Mesendoderm (in vitro differentiated cells): ENCODE measurements around the gene ACOT7.

ENCODE experiments used
- DNase-seq: peaks from one replicate; pipeline ENCODE4 v3.0.0; 2013
- H2AK5ac ChIP-seq: 2 replicates; pipeline ENCODE4 v1.6.1; 2013; ENCODE audit warnings: low read length, inconsistent platforms
- H2BK120ac ChIP-seq: 2 replicates; pipeline ENCODE4 v1.6.1; 2013; ENCODE audit warnings: low read depth, mild to moderate bottlenecking, low read length, moderate library complexity, mixed read lengths
- H2BK15ac ChIP-seq: replicated peaks from 2 replicates; pipeline ENCODE4 v1.6.1; 2013; ENCODE audit warnings: low read depth, mild to moderate bottlenecking, moderate library complexity
- H2BK5ac ChIP-seq: 2 replicates; pipeline ENCODE4 v1.6.1; 2013; ENCODE audit warnings: low read length, inconsistent platforms
- H3K18ac ChIP-seq: 2 replicates; pipeline ENCODE4 v1.6.1; 2013; ENCODE audit warnings: mild to moderate bottlenecking, low read length, mixed read lengths
- H3K23ac ChIP-seq: one replicate; pipeline ENCODE4 v1.6.1; 2013; ENCODE audit warnings: low read length
- H3K27ac ChIP-seq: 2 replicates; pipeline ENCODE4 v1.5.1; 2013; ENCODE audit warnings: low read depth, mild to moderate bottlenecking, inconsistent platforms, low read length, moderate library complexity
- H3K27me3 ChIP-seq: 2 replicates; pipeline ENCODE4 v1.6.1; 2013; ENCODE audit warnings: low read length, control low read depth, mild to moderate bottlenecking, inconsistent platforms; ENCODE audit not compliant: insufficient read depth, poor library complexity
- H3K36me3 ChIP-seq: 2 replicates; pipeline ENCODE4 v1.6.1; 2013; ENCODE audit warnings: low read length, inconsistent platforms; ENCODE audit not compliant: control insufficient read depth, insufficient read depth
- H3K4ac ChIP-seq: one replicate; pipeline ENCODE4 v1.6.1; 2013; ENCODE audit warnings: low read depth, mild to moderate bottlenecking, low read length, moderate library complexity
- H3K4me1 ChIP-seq: 2 replicates; pipeline ENCODE4 v1.6.1; 2013; ENCODE audit warnings: low read depth, low read length, inconsistent platforms; ENCODE audit not compliant: control insufficient read depth
- H3K4me2 ChIP-seq: 2 replicates; pipeline ENCODE4 v1.6.1; 2013; ENCODE audit warnings: low read length
- H3K4me3 ChIP-seq: 2 replicates; pipeline ENCODE4 v1.5.1; 2013; ENCODE audit warnings: mild to moderate bottlenecking, low read length
- H3K56ac ChIP-seq: one replicate; pipeline ENCODE4 v1.6.1; 2013; ENCODE audit warnings: low read length
- H3K79me1 ChIP-seq: 2 replicates; pipeline ENCODE4 v1.6.1; 2013; ENCODE audit warnings: low read length, inconsistent platforms
- H3K79me2 ChIP-seq: 2 replicates; pipeline ENCODE4 v1.6.1; 2013; ENCODE audit warnings: mild to moderate bottlenecking, low read length; ENCODE audit not compliant: control insufficient read depth, insufficient read depth
- H3K9ac ChIP-seq: 2 replicates; pipeline ENCODE4 v1.6.1; 2013; ENCODE audit warnings: low read length, inconsistent platforms
- H4K5ac ChIP-seq: one replicate; pipeline ENCODE4 v1.6.1; 2013; ENCODE audit warnings: low read length
- H4K8ac ChIP-seq: one replicate; pipeline ENCODE4 v1.6.1; 2013; ENCODE audit warnings: low read depth, mild to moderate bottlenecking, control low read depth, low read length, moderate library complexity
- WGBS: extraction: QIAGEN DNeasy Blood & Tissue Kit; methylation state at CpG from one replicate; pipeline ENCODE4 v1.1.7; 2013; ENCODE audit warnings: low lambda C conversion rate, missing lambda C conversion rate; ENCODE audit not compliant: insufficient coverage; ENCODE audit errors: extremely low coverage; 5-methylcytosine and 5-hydroxymethylcytosine counted together

ACOT7 gene

GRCh38 chr1:6267686-6268322 is 125.8 kb downstream of the ACOT7 start:
- H4K5ac ChIP-seq: no peak overlapping the region
- no peaks in the 10 kb centered on the region for H3K79me2 ChIP-seq
- no peaks in the 10 kb centered on the region for H3K4me1 ChIP-seq
- no peak overlapping the region for H3K23ac ChIP-seq
- no peak overlapping the region for H3K18ac ChIP-seq
- H3K4me2 ChIP-seq: no peak overlapping the region
- H3K9ac ChIP-seq: no peak overlapping the region
- no peak for DNase-seq
- WGBS: no CpG with 5 or more reads among the region's 12 CpGs
- H2AK5ac ChIP-seq: no peak overlapping the region
- no peak overlapping the region for H2BK15ac ChIP-seq
- no peaks in the 10 kb centered on the region for H3K79me1 ChIP-seq
- H3K4ac ChIP-seq: no peak overlapping the region
- no peaks in the 10 kb centered on the region for H3K27me3 ChIP-seq
- no peak overlapping the region for H4K8ac ChIP-seq
- no peak overlapping the region for H3K27ac ChIP-seq
- no peak overlapping the region for H3K4me3 ChIP-seq
- H2BK5ac ChIP-seq: no peak overlapping the region
- no peaks in the 10 kb centered on the region for H3K36me3 ChIP-seq
- H3K56ac ChIP-seq: no peak overlapping the region
- no peak overlapping the region for H2BK120ac ChIP-seq

DNA sequence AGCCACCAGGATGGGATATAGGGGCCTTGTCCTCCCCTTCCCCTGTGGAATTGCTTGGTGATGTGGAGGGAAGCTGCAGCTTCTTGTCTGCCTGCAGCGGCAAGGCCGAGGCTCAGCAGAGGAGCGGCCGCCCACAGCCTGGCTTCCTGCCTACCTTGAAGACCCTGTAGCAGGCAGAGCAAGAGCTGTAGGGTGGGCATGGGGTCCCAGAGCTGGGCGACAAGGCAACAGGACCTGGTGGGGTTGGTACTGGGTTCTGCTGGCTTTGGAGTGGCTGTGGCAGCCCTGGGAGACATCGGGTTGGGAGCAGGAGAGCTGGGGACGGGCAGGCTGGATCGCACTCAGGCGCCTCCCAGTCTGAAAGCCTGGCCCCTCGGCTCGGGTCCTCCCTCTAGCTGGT is 126.9 kb downstream of the ACOT7 start:
- Histone ChIP-seq H2AK5ac (no peak overlapping the region), H3K4me1 (no peaks in the 10 kb centered on the region), H3K4me3 (no peak overlapping the region), H3K56ac (no peak overlapping the region), H2BK120ac (no peak overlapping the region), H3K79me2 (no peaks in the 10 kb centered on the region), H3K4me2 (no peak overlapping the region), H3K9ac (no peak overlapping the region), H4K5ac (no peak overlapping the region), H3K27me3 (no peaks in the 10 kb centered on the region), H3K36me3 (no peaks in the 10 kb centered on the region), H4K8ac (no peak overlapping the region), H3K4ac (no peak overlapping the region), H2BK5ac (no peak overlapping the region), H3K18ac (no peak overlapping the region), H2BK15ac (no peak overlapping the region), H3K23ac (no peak overlapping the region), H3K79me1 (no peaks in the 10 kb centered on the region), H3K27ac (no peak overlapping the region)
- WGBS: no CpG with 5 or more reads among the region's 11 CpGs
- no peak for DNase-seq

DNA sequence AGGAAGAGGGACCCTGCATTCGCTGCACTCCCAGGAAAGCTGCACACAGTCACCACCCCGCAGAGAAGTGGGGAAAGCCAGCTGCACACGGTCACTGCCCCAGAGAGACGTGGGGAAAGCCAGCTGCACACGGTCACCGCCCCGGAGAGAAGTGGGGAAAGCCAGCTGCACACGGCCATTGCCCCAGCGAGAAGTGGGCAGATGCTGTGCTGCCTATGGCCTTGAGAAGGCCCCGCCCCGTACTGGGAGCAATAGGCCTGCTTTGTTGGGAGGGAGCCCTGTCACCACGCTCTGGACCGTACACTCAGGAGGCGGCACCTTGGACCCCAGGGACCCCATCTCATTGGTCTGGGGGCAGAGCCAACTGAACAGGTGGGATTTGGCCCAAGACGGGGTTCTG is 128.4 kb downstream of the ACOT7 start:
- Histone ChIP-seq H2AK5ac (no peak overlapping the region), H3K79me2 (no peaks in the 10 kb centered on the region), H3K27ac (no peak overlapping the region), H3K27me3 (no peaks in the 10 kb centered on the region), H3K9ac (no peak overlapping the region), H4K5ac (no peak overlapping the region), H2BK5ac (no peak overlapping the region), H3K18ac (no peak overlapping the region), H3K4me2 (no peak overlapping the region), H3K79me1 (no peaks in the 10 kb centered on the region), H4K8ac (no peak overlapping the region), H3K4ac (no peak overlapping the region), H3K36me3 (no peaks in the 10 kb centered on the region), H2BK15ac (no peak overlapping the region), H3K4me3 (no peak overlapping the region), H3K4me1 (no peaks in the 10 kb centered on the region), H3K56ac (no peak overlapping the region), H2BK120ac (no peak overlapping the region), H3K23ac (no peak overlapping the region)
- no CpG with 5 or more reads among the region's 15 CpGs for WGBS
- DNase-seq: no peak

- Histone ChIP-seq H2AK5ac (no peak overlapping the region), H4K8ac (no peak overlapping the region), H3K18ac (no peak overlapping the region), H4K5ac (no peak overlapping the region), H3K4me2 (no peak overlapping the region), H3K79me2 (no peaks in the 10 kb centered on the region), H2BK15ac (no peak overlapping the region), H3K79me1 (no peaks in the 10 kb centered on the region), H3K27ac (no peak overlapping the region), H2BK120ac (no peak overlapping the region), H3K27me3 (no peaks in the 10 kb centered on the region), H3K36me3 (no peaks in the 10 kb centered on the region), H3K4me3 (no peak overlapping the region), H3K4ac (no peak overlapping the region), H3K4me1 (no peaks in the 10 kb centered on the region), H3K9ac (no peak overlapping the region), H2BK5ac (no peak overlapping the region), H3K23ac (no peak overlapping the region), H3K56ac (no peak overlapping the region)
- DNase-seq: no peak
- no CpG with 5 or more reads among the region's 7 CpGs for WGBS
These were observed 129.9 kb downstream of the ACOT7 start for GRCh38 chr1:6263716-6264115.

DNA sequence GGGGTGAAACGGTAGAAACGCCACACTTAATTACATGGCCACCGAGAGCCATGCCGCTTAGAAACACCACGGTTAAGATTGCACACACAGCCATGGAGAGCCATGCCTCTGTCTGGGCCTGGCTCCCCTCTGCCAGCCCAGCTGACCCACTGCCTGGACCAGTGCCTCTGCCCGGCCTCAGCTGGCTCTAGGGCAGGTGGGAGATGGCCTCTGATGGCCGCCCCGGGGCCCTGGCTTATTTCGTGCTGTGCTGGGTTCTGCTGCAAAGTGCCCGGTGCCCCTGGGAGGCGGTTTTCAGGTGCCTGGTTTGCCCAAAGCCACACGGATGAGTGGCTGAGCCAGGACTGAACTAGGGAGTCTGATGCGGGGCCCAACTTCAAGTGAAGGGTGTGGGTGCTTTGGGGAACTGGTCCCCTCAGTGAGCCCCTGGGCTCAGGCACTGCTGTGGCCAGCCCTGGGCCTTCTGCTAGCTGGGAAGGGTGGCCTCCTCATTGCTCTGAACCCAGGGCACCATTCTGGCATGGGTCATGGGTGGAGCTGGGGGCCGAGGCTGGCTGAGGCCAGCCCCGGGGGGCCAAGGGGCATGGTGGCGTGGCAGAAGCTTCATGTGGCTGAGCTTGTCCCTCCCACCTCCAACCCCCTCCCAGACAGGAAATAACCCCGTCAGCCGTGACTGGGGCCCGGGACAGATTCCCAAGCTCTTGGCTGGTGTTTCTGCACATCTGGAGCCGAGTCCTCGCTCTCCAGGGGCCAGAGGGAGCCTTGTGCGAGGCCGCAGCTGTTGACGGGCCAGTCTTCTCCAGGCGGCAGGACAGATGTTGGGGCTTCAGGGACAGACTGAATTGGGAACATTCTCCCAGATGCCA is 130.8 kb downstream of the ACOT7 start:
- H3K56ac ChIP-seq: no peak overlapping the region
- no peak overlapping the region for H3K4ac ChIP-seq
- H3K27ac ChIP-seq: no peak overlapping the region
- no peak overlapping the region for H2BK120ac ChIP-seq
- H3K79me2 ChIP-seq: no peaks in the 10 kb centered on the region
- H3K9ac ChIP-seq: no peak overlapping the region
- H3K79me1 ChIP-seq: no peaks in the 10 kb centered on the region
- no peak overlapping the region for H3K18ac ChIP-seq
- no peak overlapping the region for H2BK15ac ChIP-seq
- no peaks in the 10 kb centered on the region for H3K36me3 ChIP-seq
- H3K23ac ChIP-seq: no peak overlapping the region
- no peak overlapping the region for H4K8ac ChIP-seq
- no CpG with 5 or more reads among the region's 25 CpGs for WGBS
- H4K5ac ChIP-seq: no peak overlapping the region
- no peak overlapping the region for H3K4me2 ChIP-seq
- no peak overlapping the region for H2BK5ac ChIP-seq
- no peak overlapping the region for H3K4me3 ChIP-seq
- DNase-seq: no peak
- no peaks in the 10 kb centered on the region for H3K4me1 ChIP-seq
- H2AK5ac ChIP-seq: no peak overlapping the region
- no peaks in the 10 kb centered on the region for H3K27me3 ChIP-seq
